Hepatocyte (in vitro differentiated cells): ENCODE data around the gene HAS3. TPM values are rescaled to one million over a fixed set of nuclear protein-coding genes. Genes with fewer than 3 reads are reported as not detected.
"Not testable (repeated sequence)": the region's sequence is repeated elsewhere in the genome, so short reads cannot be mapped to it uniquely, and the experiment has no call there.

ENCODE experiments used
- DNase-seq: peaks from one replicate; pipeline ENCODE4 v3.0.0-alpha.2; 2016; ENCODE audit warnings: low spot score
- H2AFZ ChIP-seq: fragments of 200-600 bp; sonication (generic); 2 replicates; pipeline ENCODE4 v1.6.0; 2016; ENCODE audit warnings: antibody characterized with exemption, mild to moderate bottlenecking
- H3K27ac ChIP-seq: fragments of 200-600 bp; sonication (generic); 2 replicates; pipeline ENCODE4 v1.5.1; 2016; ENCODE audit warnings: mild to moderate bottlenecking
- H3K27me3 ChIP-seq: fragments of 200-600 bp; sonication (generic); 2 replicates; pipeline ENCODE4 v1.6.1; 2016
- H3K36me3 ChIP-seq: fragments of 200-600 bp; sonication (generic); replicated peaks from 2 replicates; pipeline ENCODE4 v1.5.1; 2016; ENCODE audit warnings: low read depth; ENCODE audit not compliant: insufficient read depth
- H3K4me1 ChIP-seq: fragments of 200-600 bp; sonication (generic); 2 replicates; pipeline ENCODE4 v1.5.1; 2016; ENCODE audit warnings: mild to moderate bottlenecking, moderate library complexity; ENCODE audit not compliant: insufficient read depth
- H3K4me2 ChIP-seq: fragments of 200-600 bp; sonication (generic); 2 replicates; pipeline ENCODE4 v1.6.0; 2016
- H3K4me3 ChIP-seq: fragments of 200-600 bp; sonication (generic); 2 replicates; pipeline ENCODE4 v1.5.1; 2016; ENCODE audit warnings: mild to moderate bottlenecking
- H3K79me2 ChIP-seq: fragments of 200-600 bp; sonication (generic); 2 replicates; pipeline ENCODE4 v1.6.0; 2017; ENCODE audit warnings: mild to moderate bottlenecking
- H3K9me2 ChIP-seq: fragments of 200-600 bp; sonication (generic); replicated peaks from 2 replicates; pipeline ENCODE4 v1.6.0; 2017; ENCODE audit warnings: mild to moderate bottlenecking; ENCODE audit not compliant: insufficient read depth
- H3K9me3 ChIP-seq: fragments of 200-600 bp; sonication (generic); 2 replicates; pipeline ENCODE4 v1.5.1; 2016; ENCODE audit warnings: low read depth, mild to moderate bottlenecking
- H4K20me1 ChIP-seq: fragments of 200-600 bp; sonication (generic); 2 replicates; pipeline ENCODE4 v1.6.0; 2016; ENCODE audit warnings: mild to moderate bottlenecking; ENCODE audit not compliant: insufficient read depth, poor library complexity, severe bottlenecking
- CTCF ChIP-seq: fragments of 200-600 bp; sonication (generic); IDR thresholded peaks from 2 replicates; pipeline ENCODE4 v1.5.1; 2016; ENCODE audit warnings: antibody characterized with exemption, mild to moderate bottlenecking; ENCODE audit not compliant: poor library complexity
- EZH2 ChIP-seq: fragments of 200-600 bp; sonication (generic); IDR thresholded peaks from 2 replicates; pipeline ENCODE4 v1.6.1; 2016; ENCODE audit warnings: antibody characterized with exemption, mild to moderate bottlenecking, borderline replicate concordance
- EZH2phosphoT487 ChIP-seq: fragments of 200-600 bp; sonication (generic); IDR thresholded peaks from one replicate; pipeline ENCODE4 v1.6.1; 2018; ENCODE audit warnings: antibody characterized with exemption, mild to moderate bottlenecking, low read depth, moderate library complexity; ENCODE audit not compliant: unreplicated experiment, severe bottlenecking
- WGBS: methylation state at CpG from one replicate; pipeline ENCODE4 v1.1.6; 2016; ENCODE audit warnings: low lambda C conversion rate; ENCODE audit errors: missing lambda C conversion rate; 5-methylcytosine and 5-hydroxymethylcytosine counted together
- polyA plus RNA-seq: library from polyadenylated mRNA; unstranded; fragments of >200 nt; fragmentation: Nextera tagmentation; extraction: Ambion mirVana; gene quantifications from 2 replicates; pipeline ENCODE4 v1.2.1, GENCODE V29; 2016
- total RNA-seq: library from RNA; depleted of rRNA; stranded (reverse); fragments of >200 nt; gene quantifications from 2 replicates; pipeline ENCODE4 v1.2.3, GENCODE V29; 2014

The HAS3 gene
- total and polyA plus RNA-seq, 2 experiments from 2014 or later: 0.19 to 0.53 TPM

GRCh38 chr16:69057400-69058378 lies 47.8 kb upstream of the HAS3 start:
- Histone ChIP-seq H3K36me3 (no peaks in the 10 kb centered on the region), H3K9me2 (no peaks in the 10 kb centered on the region), H3K4me3 (no peak overlapping the region), H2AFZ (no peak overlapping the region), H3K4me2 (no peak overlapping the region), H3K27ac (no peak overlapping the region), H3K79me2 (no peaks in the 10 kb centered on the region), H4K20me1 (no peaks in the 10 kb centered on the region), H3K9me3 (no peaks in the 10 kb centered on the region), H3K4me1 (no peaks in the 10 kb centered on the region), H3K27me3 (no peaks in the 10 kb centered on the region)
- 84% methylated on average over 11 of the region's 11 CpGs for WGBS
- DNase-seq: no peak
- TF ChIP-seq EZH2phosphoT487 (no peak), CTCF (no peak), EZH2 (no peak)

- not testable (repeated sequence) for H4K20me1 ChIP-seq, H3K9me3 ChIP-seq, H3K4me3 ChIP-seq, H3K79me2 ChIP-seq, H2AFZ ChIP-seq, H3K27me3 ChIP-seq, DNase-seq, H3K4me2 ChIP-seq, H3K36me3 ChIP-seq, H3K4me1 ChIP-seq, H3K9me2 ChIP-seq, H3K27ac ChIP-seq
- 98% methylated on average over 8 of the region's 8 CpGs for WGBS
Observed at GRCh38 chr16:69063491-69063890, 42.0 kb upstream of the HAS3 start.

- H3K4me1 ChIP-seq: no peaks in the 10 kb centered on the region
- H3K4me3 ChIP-seq: no peak overlapping the region
- no peaks in the 10 kb centered on the region for H4K20me1 ChIP-seq
- H3K9me2 ChIP-seq: no peaks in the 10 kb centered on the region
- 96% methylated on average over 2 of the region's 2 CpGs for WGBS
- H3K4me2 ChIP-seq: no peak overlapping the region
- no peaks in the 10 kb centered on the region for H3K36me3 ChIP-seq
- no peak for DNase-seq
- H3K27ac ChIP-seq: no peak overlapping the region
- H3K79me2 ChIP-seq: no peaks in the 10 kb centered on the region
- H2AFZ ChIP-seq: no peak overlapping the region
- TF ChIP-seq EZH2phosphoT487 (no peak), EZH2 (no peak), CTCF (no peak)
- H3K9me3 ChIP-seq: no peaks in the 10 kb centered on the region
- H3K27me3 ChIP-seq: no peaks in the 10 kb centered on the region
Observed at GRCh38 chr16:69064124-69064763, 41.2 kb upstream of the HAS3 start.

- Histone ChIP-seq H4K20me1 (no peaks in the 10 kb centered on the region), H3K27ac (no peak overlapping the region), H3K9me2 (no peaks in the 10 kb centered on the region), H3K4me1 (no peaks in the 10 kb centered on the region), H3K79me2 (no peaks in the 10 kb centered on the region), H3K27me3 (no peaks in the 10 kb centered on the region), H3K9me3 (no peaks in the 10 kb centered on the region), H3K36me3 (no peaks in the 10 kb centered on the region), H3K4me3 (no peak overlapping the region), H2AFZ (no peak overlapping the region), H3K4me2 (no peak overlapping the region)
- DNase-seq: no peak
- 66% methylated on average over 6 of the region's 6 CpGs for WGBS
- TF ChIP-seq EZH2: no peak
- no peak for TF ChIP-seq CTCF
- TF ChIP-seq EZH2phosphoT487: no peak
Observed at GRCh38 chr16:69064764-69065313, 40.6 kb upstream of the HAS3 start.
